Measurements from ENCODE around the gene MANEAL. TPM values are rescaled to one million over a fixed set of nuclear protein-coding genes. Genes with fewer than 3 reads are reported as not detected.
A peak's percentile ranks its signal among the peaks of the same experiment; 100 is the strongest.
"Not testable (repeated sequence)": the region's sequence is repeated elsewhere in the genome, so short reads cannot be mapped to it uniquely, and the experiment has no call there.

The MANEAL gene
- total and polyA plus RNA-seq, 12 donors: 0.66 to 3.1 (median 1.4) TPM

- Histone ChIP-seq H3K4me1 (no peaks in the 10 kb centered on the region), H3K4me3 (no peak overlapping the region), H3K27ac (no peak overlapping the region), H3K27me3 (peaks cover 10 to 97% (median 94%) of the 10 kb centered on the region in 7 donors), H3K9me3 (no peaks in the 10 kb centered on the region), H3K36me3 (no peaks in the 10 kb centered on the region)
- intact Hi-C loops (cut with DNase I): no loop called here
- TF ChIP-seq CTCF (IDR thresholded peaks at IDR 0.05): no peak
- 4 to 5% methylated on average over 29 of the region's 29 CpGs for WGBS, 2 donors
- DNase-seq: peak in 1 of 2 donors; percentile 26
- peak in 3 of 8 donors; percentile 39 to 66 (median 61) for ATAC-seq
Measured at GRCh38 chr1:37764414-37764825, 29.2 kb upstream of the MANEAL start.

- H3K27ac ChIP-seq: no peak within 1 kb of the TSS
- peaks cover 10 to 95% (median 91%) of the 10 kb centered on the region in 7 donors for H3K27me3 ChIP-seq
- H3K4me1 ChIP-seq: no peaks in the 10 kb centered on the region
- no peak for TF ChIP-seq CTCF (IDR thresholded peaks at IDR 0.05)
- H3K4me3 ChIP-seq: no peak within 1 kb of the TSS
- intact Hi-C loops (cut with DNase I): no loop called here
- H3K36me3 ChIP-seq: no peaks in the 10 kb centered on the region
- WGBS, 2 donors: 1 to 2% methylated on average over 33 of the region's 33 CpGs
- ATAC-seq (no peak), DNase-seq (no peak)
- H3K9me3 ChIP-seq: no peaks in the 10 kb centered on the region
Measured at GRCh38 chr1:37764888-37765441, 28.7 kb upstream of the MANEAL start, which contains the start of gene EPHA10. TSS of gene EPHA10 (minus strand) at chr1:37765120. CDS start at chr1:37765066, 54 bp downstream.

- H3K27ac ChIP-seq: no peak overlapping the region
- H3K4me1 ChIP-seq: no peaks in the 10 kb centered on the region
- ATAC-seq (no peak), DNase-seq (no peak)
- H3K36me3 ChIP-seq: no peaks in the 10 kb centered on the region
- H3K4me3 ChIP-seq: no peak overlapping the region
- no peak for TF ChIP-seq CTCF (IDR thresholded peaks at IDR 0.05)
- intact Hi-C loops (cut with DNase I): no loop called here
- no peaks in the 10 kb centered on the region for H3K9me3 ChIP-seq
- WGBS, 2 donors: 7 to 9% methylated on average over 27 of the region's 27 CpGs
- H3K27me3 ChIP-seq: peaks cover 10 to 90% (median 85%) of the 10 kb centered on the region in 7 donors
Measured at GRCh38 chr1:37765916-37766664, 27.6 kb upstream of the MANEAL start.

GRCh38 chr1:37767488-37767887 lies 26.2 kb upstream of the MANEAL start:
- DNase-seq (no peak), ATAC-seq (no peak)
- Histone ChIP-seq H3K36me3 (no peaks in the 10 kb centered on the region), H3K27me3 (peaks cover 10 to 79% (median 72%) of the 10 kb centered on the region in 7 donors), H3K27ac (no peak overlapping the region), H3K4me1 (no peaks in the 10 kb centered on the region), H3K9me3 (no peaks in the 10 kb centered on the region), H3K4me3 (no peak overlapping the region)
- TF ChIP-seq CTCF (IDR thresholded peaks at IDR 0.05): no peak
- intact Hi-C loops (cut with DNase I): no loop called here
- 9 to 29% methylated on average over 2 of the region's 2 CpGs for WGBS, 2 donors

- DNase-seq; H3K36me3 ChIP-seq; H3K4me3 ChIP-seq; H3K9me3 ChIP-seq; intact Hi-C loops (cut with DNase I); H3K4me1 ChIP-seq; H3K27ac ChIP-seq; ATAC-seq: not testable (repeated sequence)
- H3K27me3 ChIP-seq: peaks cover 0 to 48% (median 40%) of the 10 kb centered on the region in 7 donors
Measured at GRCh38 chr1:37771440-37771839, 22.2 kb upstream of the MANEAL start.
